Left lung (tissue), 10 donors: ENCODE data around the gene MYMK. TPM values are rescaled to one million over a fixed set of nuclear protein-coding genes. Genes with fewer than 3 reads are reported as not detected.

ENCODE experiments used
- ATAC-seq: fragments of 200-7000 bp; cut with Tn5 transposase; one replicate; pipeline ENCODE4 v1.9.1; 2020; ENCODE audit warnings: moderate library complexity
- DNase-seq, 4 donors: peaks; one replicate each; pipeline ENCODE4 v3.0.0-alpha.2; 2013 to 2020
- H3K27ac ChIP-seq, 2 donors: fragments of 200-600 bp; sonication (generic) in 1 of 2; one replicate each; pipeline versions ENCODE4 v1.5.0 to v1.8.0; 2020 to 2021
- H3K27me3 ChIP-seq, 2 donors: fragments of 200-600 bp; sonication (generic) in 1 of 2; one replicate each; pipeline versions ENCODE4 v1.5.0 to v1.8.0; 2020 to 2021
- H3K36me3 ChIP-seq, 2 donors: fragments of 200-600 bp; sonication (generic) in 1 of 2; one replicate each; pipeline versions ENCODE4 v1.5.0 to v1.8.0; 2020 to 2021
- H3K4me1 ChIP-seq, 2 donors: fragments of 200-600 bp; one replicate each; pipeline ENCODE4 v1.8.0; 2021
- H3K4me3 ChIP-seq, 2 donors: fragments of 200-600 bp; sonication (generic) in 1 of 2; one replicate each; pipeline versions ENCODE4 v1.5.0 to v1.8.0; 2020 to 2021; ENCODE audit warnings: mild to moderate bottlenecking in 1 of 2
- H3K9me3 ChIP-seq, 2 donors: fragments of 200-600 bp; sonication (generic) in 1 of 2; one replicate each; pipeline versions ENCODE4 v1.5.0 to v1.8.0; 2020 to 2021
- intact Hi-C, 2 donors: fragments of 100-400 bp; cut with DNase I; formaldehyde crosslinking; loops; one replicate each; pipeline versions ENCODE4 v1.11.2 to v1.14.2; 2022
- polyA plus RNA-seq, 6 donors: library from polyadenylated mRNA; unstranded; fragments of 120-200 nt; gene quantifications; one replicate each; pipeline ENCODE4 v1.2.1, GENCODE V29; 2013; ENCODE audit not compliant: insufficient read length in 6 of 6
- total RNA-seq, 2 donors: library from RNA; stranded (reverse); fragmentation: NEBNext Ultra II Directional; extraction: Animal tissue kit (Norgen Biotek cat#: 25700); gene quantifications; one replicate each; pipeline ENCODE4 v1.2.1, GENCODE V29; 2021
- TF ChIP-seq, protein P1 (sequence below), 2 donors: fragments of 200-600 bp; sonication (generic) in 1 of 2; IDR thresholded peaks; one replicate each; pipeline versions ENCODE4 v1.5.0 to v1.8.0; 2021; ENCODE audit warnings: antibody characterized with exemption in 2 of 2
- donor health status: DM: no; HTN: yes; CAD: no.
- donor health status: DM: no; HTN: no; CAD: no.

MYMK gene
- total and polyA plus RNA-seq, 8 donors, result not detected

DNA sequence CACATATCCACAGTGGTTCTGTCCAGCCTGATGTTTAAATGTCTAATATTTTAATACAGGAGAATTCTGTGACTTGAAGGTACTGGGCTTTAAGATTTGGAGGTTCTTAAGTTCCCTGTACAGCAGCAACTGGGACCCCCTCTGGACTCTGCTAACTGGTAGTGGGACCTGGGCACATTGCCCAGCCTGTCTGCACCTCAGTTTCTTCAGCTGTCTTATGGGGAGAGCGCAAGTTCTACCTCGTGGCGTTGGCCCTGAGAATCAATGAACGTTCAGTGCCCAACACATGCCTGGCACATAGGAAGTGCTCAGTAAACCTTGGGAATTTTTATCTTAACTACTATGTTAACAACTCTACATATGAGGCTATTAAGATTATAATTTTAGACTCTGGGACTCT is 47.3 kb downstream of the MYMK start:
- H3K36me3 ChIP-seq, result peaks cover 0 to 37% of the 10 kb centered on the region in 2 donors
- no peak for ATAC-seq
- peaks cover 9 to 69% of the 10 kb centered on the region in 2 donors for H3K4me1 ChIP-seq
- H3K4me3 ChIP-seq, result peak overlapping the region in 1 of 2 donors; percentile 70
- intact Hi-C loops, result no loop called here
- H3K27ac ChIP-seq, result no peak overlapping the region
- TF ChIP-seq, protein P1, sequence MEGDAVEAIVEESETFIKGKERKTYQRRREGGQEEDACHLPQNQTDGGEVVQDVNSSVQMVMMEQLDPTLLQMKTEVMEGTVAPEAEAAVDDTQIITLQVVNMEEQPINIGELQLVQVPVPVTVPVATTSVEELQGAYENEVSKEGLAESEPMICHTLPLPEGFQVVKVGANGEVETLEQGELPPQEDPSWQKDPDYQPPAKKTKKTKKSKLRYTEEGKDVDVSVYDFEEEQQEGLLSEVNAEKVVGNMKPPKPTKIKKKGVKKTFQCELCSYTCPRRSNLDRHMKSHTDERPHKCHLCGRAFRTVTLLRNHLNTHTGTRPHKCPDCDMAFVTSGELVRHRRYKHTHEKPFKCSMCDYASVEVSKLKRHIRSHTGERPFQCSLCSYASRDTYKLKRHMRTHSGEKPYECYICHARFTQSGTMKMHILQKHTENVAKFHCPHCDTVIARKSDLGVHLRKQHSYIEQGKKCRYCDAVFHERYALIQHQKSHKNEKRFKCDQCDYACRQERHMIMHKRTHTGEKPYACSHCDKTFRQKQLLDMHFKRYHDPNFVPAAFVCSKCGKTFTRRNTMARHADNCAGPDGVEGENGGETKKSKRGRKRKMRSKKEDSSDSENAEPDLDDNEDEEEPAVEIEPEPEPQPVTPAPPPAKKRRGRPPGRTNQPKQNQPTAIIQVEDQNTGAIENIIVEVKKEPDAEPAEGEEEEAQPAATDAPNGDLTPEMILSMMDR (IDR thresholded peaks at IDR 0.05), result no peak
- DNase-seq, result no peak
- H3K9me3 ChIP-seq, result no peaks in the 10 kb centered on the region
- H3K27me3 ChIP-seq, result peaks cover 0 to 22% of the 10 kb centered on the region in 2 donors

DNA sequence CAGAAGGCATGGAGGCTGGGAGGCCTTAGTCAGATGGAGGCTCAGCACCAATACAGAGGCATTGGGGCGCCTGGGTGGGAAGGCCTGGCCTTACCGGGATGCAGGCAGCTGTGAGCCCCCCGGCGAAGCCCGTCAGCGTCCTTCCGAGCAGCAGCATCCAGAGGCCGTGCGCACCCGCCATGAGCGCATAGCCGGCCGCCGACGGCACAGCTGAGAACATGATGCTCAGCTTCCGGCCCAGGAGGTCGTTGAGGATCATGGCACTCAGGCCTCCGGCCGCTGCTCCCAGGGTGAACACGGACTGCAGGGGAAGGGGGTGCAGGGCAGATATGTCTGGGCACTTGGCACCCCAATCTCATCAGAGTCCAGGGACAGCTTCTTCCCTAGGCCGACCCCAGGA is 47.8 kb downstream of the MYMK start:
- Histone ChIP-seq H3K9me3 (no peaks in the 10 kb centered on the region), H3K27me3 (peaks cover 0 to 22% of the 10 kb centered on the region in 2 donors), H3K4me1 (peaks cover 9 to 70% of the 10 kb centered on the region in 2 donors), H3K4me3 (peak overlapping the region in 1 of 2 donors; percentile 70), H3K27ac (peak overlapping the region in 1 of 2 donors; percentile 30), H3K36me3 (peaks cover 0 to 42% of the 10 kb centered on the region in 2 donors)
- TF ChIP-seq, protein P1 (IDR thresholded peaks at IDR 0.05), result no peak
- ATAC-seq (no peak), DNase-seq (peak in 1 of 4 donors; percentile 82)
- intact Hi-C loops, result no loop called here

DNA sequence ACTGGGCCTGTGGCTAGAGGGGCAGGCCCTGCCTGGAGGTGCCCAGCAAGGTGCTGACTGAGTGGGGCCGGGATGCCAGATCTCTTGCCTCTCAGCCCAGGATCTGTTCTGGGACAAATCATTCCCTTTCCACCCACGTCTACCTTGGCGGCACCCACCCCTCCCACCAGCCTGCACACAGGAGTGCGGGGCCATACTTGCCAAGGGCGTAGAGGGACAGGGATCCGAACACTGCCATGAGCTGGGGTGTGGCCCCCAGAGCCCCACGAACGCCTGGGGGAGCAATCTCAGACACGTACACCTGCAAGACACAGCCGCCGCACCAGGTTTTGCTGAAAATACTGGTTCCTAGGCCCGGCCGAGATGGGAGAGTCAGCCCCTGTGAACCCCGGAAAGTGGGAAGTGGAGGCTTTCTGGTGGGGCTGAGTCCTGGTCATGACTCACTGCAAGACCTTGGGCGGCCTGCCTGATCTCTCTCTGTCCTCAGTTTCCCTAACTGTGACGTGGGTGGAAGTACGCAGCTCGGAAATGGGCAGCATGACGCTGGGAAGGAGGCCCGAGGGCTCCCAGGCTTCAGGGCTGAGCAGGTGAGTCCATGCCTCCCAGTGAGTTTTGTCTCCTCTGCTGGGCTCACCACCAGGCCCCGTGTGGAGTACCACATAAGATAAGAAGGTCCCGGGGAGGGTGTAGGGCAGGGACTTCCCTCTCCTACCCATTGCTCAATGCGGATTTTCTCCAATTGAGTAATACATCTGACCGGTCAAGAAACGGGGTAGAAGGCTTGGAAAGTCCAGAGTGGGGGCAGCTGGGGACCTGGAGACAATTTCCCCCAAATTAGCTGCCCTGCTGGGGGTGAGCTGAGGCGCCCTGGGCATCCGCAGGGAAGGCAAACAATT is 48.5 kb downstream of the MYMK start:
- peak in 1 of 4 donors; percentile 71 for DNase-seq

DNA sequence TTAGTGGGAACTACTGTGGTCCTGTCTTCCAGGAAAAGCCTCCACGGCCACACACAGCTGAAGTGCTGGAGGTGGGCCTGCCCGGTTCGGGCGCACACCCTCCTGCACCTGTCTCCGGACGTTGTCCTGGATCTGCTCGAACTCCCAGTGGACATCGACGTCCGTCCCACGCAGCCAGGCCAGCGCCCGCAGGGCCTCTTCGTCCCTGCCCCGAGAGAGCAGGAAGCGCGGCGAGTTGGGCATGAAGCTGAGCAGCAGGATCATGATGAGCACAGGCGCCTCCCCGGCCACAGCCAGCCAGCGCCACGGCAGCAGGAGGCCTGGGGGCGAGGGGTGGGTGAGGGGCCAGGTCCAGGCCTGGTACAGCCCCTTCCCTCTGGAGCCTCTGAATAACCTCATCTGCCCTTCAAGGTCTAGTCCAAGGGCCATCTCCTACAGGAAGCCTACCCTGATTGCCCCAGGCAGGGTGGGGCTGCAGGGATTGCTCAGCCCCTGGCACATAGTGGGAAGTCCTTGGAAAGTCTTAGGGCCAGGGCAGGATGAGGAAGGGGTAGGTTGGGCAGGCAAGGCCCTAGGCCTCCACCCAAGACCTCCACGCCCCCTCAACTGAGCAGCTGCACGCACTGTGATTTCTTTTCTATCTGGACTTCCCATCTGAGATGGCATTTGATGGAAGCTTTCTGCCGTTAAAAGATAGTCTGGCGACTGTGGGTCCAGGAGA is 49.3 kb downstream of the MYMK start:
- TF ChIP-seq, protein P1 (IDR thresholded peaks at IDR 0.05), result no peak
- ATAC-seq (no peak), DNase-seq (peak in 1 of 4 donors; percentile 74)
- peak overlapping the region in 1 of 2 donors; percentile 30 for H3K27ac ChIP-seq
- H3K4me3 ChIP-seq, result peak overlapping the region in 1 of 2 donors; percentile 70
- peaks cover 0 to 22% of the 10 kb centered on the region in 2 donors for H3K27me3 ChIP-seq
- H3K4me1 ChIP-seq, result peaks cover 9 to 80% of the 10 kb centered on the region in 2 donors
- H3K9me3 ChIP-seq, result no peaks in the 10 kb centered on the region
- intact Hi-C loops, result no loop called here
- H3K36me3 ChIP-seq, result peaks cover 0 to 51% of the 10 kb centered on the region in 2 donors

More for the DNA sequence above, 48.5 kb downstream of the MYMK start:
- H3K36me3 ChIP-seq, result peaks cover 0 to 49% of the 10 kb centered on the region in 2 donors
- ATAC-seq, result peak; percentile 3
- peaks cover 0 to 22% of the 10 kb centered on the region in 2 donors for H3K27me3 ChIP-seq
- TF ChIP-seq, protein P1 (IDR thresholded peaks at IDR 0.05), result no peak
- intact Hi-C loops, result no loop called here
- H3K4me3 ChIP-seq, result peak overlapping the region in 1 of 2 donors; percentile 70
- peaks cover 9 to 76% of the 10 kb centered on the region in 2 donors for H3K4me1 ChIP-seq
- H3K9me3 ChIP-seq, result no peaks in the 10 kb centered on the region
- peak overlapping the region in 1 of 2 donors; percentile 30 for H3K27ac ChIP-seq
